HG02840 (cell line): Measurements from ENCODE around the gene ERP29.
"Not testable (repeated sequence)": the region's sequence is repeated elsewhere in the genome, so short reads cannot be mapped to it uniquely, and the experiment has no call there.

Experiments used
- ATAC-seq: cut with Tn5 transposase; IDR thresholded peaks from one replicate; pipeline ENCODE4 v1.9.1; 2021; ENCODE audit warnings: mild to moderate bottlenecking, moderate library complexity, moderate number of reproducible peaks; ENCODE audit not compliant: unreplicated experiment, low FRiP score

Gene ERP29

GRCh38 chr12:112000820-112001219 is 12.4 kb upstream of the ERP29 start:
- ATAC-seq, result no peak

GRCh38 chr12:112001576-112001975 is 11.7 kb upstream of the ERP29 start:
- ATAC-seq, result no peak

- ATAC-seq, result no peak
Observed at GRCh38 chr12:112004041-112004440, 9.2 kb upstream of the ERP29 start.

DNA sequence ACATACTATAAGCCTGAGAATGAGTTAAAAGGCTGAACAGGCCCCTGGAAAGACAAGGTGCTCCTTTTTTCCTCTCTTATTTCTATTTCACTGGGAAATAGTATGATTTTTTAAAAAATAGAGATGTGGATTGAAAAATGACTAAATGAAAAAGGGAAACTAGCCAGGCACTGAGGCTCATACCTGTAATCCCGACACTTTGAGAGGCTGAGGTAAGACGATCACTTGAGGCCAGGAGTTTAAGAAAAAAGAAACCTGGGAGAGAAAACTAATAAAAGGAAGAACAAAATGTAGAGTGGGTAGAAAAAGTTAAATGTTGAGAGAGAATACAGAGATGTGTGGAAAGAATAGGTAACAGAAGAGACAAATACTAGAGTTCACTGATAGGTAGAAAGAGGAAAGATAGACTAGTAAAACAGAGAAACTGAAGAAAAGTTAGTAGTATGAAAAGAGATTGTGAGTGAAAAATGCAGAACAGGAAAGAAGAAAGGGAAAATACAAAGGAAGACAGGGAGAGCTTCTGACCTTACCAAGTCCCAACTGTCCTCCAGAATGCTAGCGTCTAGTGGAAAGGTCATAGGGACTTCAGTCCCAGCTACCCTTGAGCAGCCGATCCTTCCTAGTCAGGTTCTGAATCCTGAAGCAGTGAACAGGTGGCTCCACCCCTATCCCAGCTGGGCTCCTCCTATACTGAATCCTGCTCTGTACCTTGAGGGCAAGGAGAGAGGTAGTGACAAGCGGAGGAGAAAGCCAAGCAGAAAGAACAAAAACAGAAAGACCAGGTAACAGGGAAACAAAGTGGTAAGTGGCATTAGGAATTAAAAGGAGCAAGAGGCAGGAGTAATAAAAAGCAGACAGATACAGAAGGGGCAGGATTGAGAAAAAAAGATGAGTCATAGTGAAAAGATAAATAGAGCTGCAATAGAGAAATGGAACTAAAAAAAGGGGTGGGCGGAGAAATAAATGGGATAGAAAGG is 7.5 kb upstream of the ERP29 start:
- no peak for ATAC-seq

- ATAC-seq, result no peak
Observed at GRCh38 chr12:112007945-112008344, 5.3 kb upstream of the ERP29 start.

DNA sequence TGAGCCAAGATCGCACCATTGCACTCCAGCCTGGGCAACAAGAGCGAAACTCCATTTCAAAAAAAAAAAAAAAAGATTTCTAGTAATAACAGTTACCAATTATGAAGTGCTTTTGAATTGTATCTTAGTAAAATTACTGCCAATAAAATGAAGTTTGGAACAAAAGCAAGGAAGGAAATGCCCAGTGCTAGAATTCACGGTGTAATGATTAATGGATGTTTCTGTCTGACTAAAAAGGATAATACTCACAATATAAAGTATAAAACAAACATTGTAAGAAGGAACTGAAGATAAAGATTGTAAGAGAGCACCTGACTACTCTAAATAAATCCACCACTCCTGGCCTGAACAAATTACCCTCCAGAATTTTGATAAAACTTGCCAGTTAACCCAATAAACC is 4.3 kb upstream of the ERP29 start:
- ATAC-seq, result no peak

GRCh38 chr12:112009596-112009995 is 3.6 kb upstream of the ERP29 start:
- not testable (repeated sequence) for ATAC-seq

DNA sequence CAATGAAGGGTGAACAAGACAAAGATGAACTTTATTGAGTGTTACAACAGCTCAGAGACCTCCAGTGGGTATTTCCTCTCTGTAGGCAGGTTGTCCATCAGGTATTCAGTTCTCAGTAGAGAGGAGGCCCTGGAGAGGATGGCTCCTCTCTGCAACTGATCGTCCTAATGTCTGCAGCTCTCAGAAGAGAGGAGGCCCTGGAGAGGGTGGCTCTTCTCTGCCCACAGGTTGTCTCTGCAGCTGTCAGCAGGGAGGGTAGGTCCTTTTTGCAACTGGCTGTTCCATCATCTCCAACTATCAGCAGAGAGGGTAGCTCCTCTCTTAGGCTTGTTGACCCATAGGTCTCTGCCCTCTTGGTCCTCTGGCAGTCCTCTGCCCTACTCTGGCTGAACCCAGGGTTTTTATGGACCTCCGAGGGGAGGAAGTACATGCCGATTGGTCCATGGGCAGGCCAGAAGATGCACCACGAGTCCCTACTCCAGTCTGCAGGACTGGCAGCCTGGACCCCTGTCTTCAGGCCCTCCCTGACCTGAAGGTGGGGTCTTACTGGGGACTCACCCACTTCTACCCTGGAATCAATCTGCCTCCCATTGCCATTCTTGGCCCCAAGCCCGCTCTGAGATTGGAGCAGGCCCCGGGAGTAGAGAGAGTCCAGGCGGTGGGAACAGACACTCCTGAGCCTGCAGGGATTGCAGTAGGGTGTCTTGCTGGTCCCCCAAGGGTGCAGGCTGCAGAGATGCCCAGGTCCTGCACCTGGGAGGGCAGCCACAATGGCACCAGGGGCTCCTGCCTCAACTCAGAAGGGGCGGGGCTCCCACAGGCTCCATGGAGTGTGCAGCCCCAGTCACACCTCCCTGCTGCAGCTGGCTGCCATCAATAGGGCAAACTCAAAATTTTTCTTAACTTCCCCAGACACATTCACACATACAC is 2.5 kb upstream of the ERP29 start:
- ATAC-seq, result no peak

DNA sequence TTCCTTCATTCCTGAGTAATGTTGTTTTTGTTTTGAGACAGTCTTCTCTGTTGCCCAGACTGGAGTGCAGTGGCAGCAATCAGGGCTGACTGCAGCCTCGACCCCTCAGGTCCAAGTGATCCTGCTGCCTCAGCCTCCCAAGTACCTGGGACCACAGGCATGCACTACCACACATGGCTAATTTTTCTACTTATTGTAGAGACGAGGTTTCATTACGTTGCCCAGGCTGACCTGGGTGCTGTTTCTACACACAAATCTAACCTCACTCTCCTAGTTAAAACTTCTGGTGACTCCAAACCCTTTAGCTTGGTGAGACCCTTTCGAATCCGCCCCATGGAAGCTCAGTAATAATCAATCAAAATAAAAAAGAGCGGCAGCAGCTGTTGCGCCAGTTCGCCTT is 1.5 kb upstream of the ERP29 start:
- ATAC-seq, result no peak

DNA sequence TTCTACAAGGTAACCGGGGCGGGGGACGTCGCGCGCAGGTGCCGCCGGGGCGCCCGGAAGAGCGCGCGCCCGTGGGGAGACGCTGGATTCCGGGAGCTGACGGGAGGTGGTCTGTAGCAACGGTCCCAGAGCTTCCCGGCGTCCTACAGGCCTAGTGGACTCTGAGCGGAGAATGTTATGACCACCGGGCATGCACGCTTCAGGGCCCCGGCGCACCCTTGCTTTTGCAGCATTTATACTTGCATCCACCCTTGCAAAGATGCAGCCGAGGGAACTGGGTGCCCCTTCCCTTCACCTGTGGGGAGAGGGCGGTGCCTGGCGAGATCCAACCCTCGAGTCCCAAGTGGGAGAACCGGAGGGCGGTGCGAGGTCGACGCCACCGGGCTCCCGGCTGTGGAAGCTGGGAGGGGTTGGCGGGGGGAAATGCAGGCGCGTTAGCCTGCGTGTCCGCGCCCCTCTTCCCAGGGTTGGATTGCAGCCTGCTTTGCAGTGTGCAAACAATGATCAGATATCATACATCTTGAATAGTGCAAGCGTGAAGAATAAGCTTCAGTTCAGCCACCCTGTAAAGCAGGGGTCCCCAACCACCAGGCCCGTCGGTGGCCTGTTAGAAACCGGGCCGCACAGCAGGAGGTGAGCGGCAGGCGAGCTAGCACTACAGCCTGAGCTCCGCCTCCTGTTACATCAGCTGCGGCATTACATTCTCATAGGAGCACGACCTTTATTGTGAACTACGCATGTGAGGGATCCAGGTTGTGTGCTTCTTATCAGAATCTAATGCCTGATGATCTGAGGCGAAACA is 576 bp downstream of the ERP29 start:
- peak; percentile 24 for ATAC-seq

DNA sequence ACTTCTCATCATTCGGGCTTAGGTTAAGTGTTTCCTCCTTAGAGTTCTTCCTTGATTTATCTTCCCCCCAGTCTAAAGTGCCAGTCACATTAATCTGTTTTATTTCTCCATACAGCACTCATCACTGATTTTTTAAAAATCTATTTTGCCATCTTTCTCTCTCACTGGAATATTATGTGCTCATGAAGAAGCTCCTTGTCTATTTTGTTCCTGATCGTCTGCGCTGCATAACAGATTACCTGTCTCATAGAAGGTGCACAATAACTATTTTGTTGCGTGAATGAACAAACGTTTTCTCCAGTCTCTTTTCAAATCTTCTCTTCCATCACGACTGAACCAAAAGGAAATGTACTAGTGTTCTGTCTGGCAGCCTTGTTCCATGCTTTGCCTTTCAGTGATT is 2.7 kb downstream of the ERP29 start:
- no peak for ATAC-seq

DNA sequence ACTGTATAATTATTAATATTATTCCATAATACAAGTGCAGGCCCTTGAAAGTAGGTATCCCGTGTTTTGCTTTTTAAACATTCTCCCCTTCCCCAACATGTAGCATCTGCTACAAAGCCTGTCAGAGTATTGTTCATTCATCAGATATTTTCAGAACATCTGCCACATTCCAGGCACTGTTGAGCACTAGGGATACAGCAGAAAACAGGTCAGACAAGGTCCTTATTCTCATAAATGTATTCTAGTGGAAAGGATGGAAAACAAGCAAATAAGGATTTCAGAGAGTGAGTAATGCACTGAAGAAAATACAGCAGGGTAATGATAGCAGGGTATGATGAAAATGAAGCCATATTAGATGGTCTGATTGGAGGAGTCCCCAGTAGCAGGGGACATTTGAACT is 3.8 kb downstream of the ERP29 start:
- ATAC-seq, result no peak

DNA sequence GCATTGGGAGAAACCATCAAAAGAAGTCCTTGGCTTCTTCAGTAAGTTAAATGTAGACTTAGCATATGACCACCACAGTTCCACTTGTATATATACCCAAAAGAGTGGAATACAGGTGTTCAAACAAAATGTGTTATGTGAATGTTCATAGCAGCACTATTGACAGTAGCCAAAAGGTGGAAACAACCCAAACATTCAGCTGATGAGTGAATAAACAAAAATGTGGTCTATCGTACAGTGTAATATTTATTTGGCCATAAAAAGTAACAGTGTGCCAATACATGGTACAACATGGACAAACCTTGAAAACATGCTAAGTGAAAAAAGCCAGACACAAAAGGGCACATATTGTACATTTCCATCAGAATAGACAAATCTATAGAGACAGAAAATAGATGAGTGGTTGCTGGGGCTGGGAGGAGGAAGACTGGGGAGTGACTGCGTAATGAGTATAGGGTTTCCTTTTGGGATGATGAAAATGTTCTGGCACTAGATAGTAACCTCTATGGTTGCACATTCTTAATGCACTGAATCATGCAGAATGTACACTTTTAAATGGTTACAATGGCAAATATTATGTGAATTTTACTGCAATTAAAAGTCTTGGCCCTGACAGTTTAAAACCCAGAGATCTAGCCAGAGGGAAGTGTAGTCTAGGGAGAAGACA is 5.5 kb downstream of the ERP29 start:
- ATAC-seq, result no peak

DNA sequence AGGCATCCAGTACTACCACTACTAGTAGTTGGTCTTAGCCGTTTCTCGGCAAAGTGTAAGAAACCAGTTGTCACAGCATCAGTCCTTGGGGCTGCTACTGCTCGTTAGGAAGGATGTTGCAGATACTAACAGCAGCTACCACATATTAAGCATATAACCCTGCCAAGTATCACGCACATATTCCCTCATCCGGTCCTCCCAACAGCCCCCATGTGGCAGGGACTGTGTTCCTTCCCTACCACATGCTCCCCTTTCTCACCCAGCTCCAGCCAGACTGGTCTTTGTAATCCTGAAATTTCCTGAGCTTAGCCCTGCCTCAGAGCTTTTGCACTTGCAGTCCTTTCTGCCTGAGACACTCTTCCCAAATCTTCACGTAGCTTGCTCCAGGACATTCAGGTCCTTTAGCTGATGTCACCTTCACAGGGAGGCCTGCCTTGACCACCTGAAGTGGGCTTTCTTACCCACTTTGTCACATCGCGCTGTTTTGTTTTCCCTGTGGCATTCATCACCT is 7.8 kb downstream of the ERP29 start:
- no peak for ATAC-seq

GRCh38 chr12:112022241-112023016 is 9.2 kb downstream of the ERP29 start:
- no peak for ATAC-seq

- no peak for ATAC-seq
Observed at GRCh38 chr12:112023759-112024396, 10.7 kb downstream of the ERP29 start.

GRCh38 chr12:112025808-112026375 is 12.7 kb downstream of the ERP29 start:
- ATAC-seq, result no peak

DNA sequence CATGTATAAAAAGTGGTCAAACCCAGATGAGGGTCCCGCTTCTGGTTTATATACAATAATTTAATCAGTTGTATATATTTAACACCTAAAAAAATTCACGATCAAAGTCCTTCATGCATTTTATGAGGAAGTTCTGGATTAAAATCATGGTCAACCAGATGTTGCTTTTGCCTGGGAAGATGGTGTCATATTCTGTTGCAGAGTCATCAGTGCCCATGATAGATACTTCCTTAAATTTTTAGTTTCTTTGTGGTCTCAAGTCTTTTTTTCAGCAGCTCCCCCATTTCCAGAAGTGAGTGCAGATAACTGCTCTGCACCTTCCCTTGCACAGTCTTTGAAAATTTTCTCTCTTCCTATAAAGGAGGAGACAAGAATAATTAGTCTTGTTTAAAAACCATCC is 16.1 kb downstream of the ERP29 start:
- ATAC-seq, result no peak
